Skeletal muscle tissue (tissue), 4 donors: ENCODE data around the gene CALM3. TPM values are rescaled to one million over a fixed set of nuclear protein-coding genes. Genes with fewer than 3 reads are reported as not detected.

Experiments used
- H3K27ac ChIP-seq: one replicate; pipeline ENCODE4 v1.7.0; 2013; ENCODE audit warnings: mild to moderate bottlenecking, low read depth, low read length, inconsistent platforms
- H3K27me3 ChIP-seq, 3 donors: one replicate each; pipeline ENCODE4 v1.7.0; 2013; ENCODE audit warnings: low read length in 3 of 3; ENCODE audit not compliant: control insufficient read depth in 3 of 3, insufficient read depth in 3 of 3
- H3K36me3 ChIP-seq, 3 donors: one replicate each; pipeline ENCODE4 v1.7.0; 2013; ENCODE audit warnings: low read length in 3 of 3; ENCODE audit not compliant: control insufficient read depth in 3 of 3, insufficient read depth in 3 of 3
- H3K4me1 ChIP-seq, 3 donors: one replicate each; pipeline ENCODE4 v1.7.0; 2013; ENCODE audit warnings: low read length in 3 of 3, mild to moderate bottlenecking in 3 of 3; ENCODE audit not compliant: control insufficient read depth in 3 of 3, insufficient read depth in 3 of 3
- H3K4me3 ChIP-seq, 3 donors: one replicate each; pipeline ENCODE4 v1.7.0; 2013; ENCODE audit warnings: low read length in 3 of 3
- H3K9ac ChIP-seq, 3 donors: one replicate each; pipeline ENCODE4 v1.7.0; 2013; ENCODE audit warnings: low read length in 3 of 3, mild to moderate bottlenecking in 3 of 3, moderate library complexity in 2 of 3, low read depth in 1 of 3
- H3K9me3 ChIP-seq, 3 donors: one replicate each; pipeline ENCODE4 v1.7.0; 2013; ENCODE audit warnings: low read length in 3 of 3; ENCODE audit not compliant: control insufficient read depth in 3 of 3
- total RNA-seq: library from RNA; depleted of rRNA; stranded (reverse); fragments of >200 nt; gene quantifications from one replicate; pipeline ENCODE4 v1.2.3, GENCODE V29; 2014
- donor health status: Osteomylitis.

Gene CALM3
- total RNA-seq, 1 donor from 2014 or later, result 55.3 TPM

GRCh38 chr19:46610851-46611770 lies 10.0 kb downstream of the CALM3 start:
- peaks cover 40 to 44% (median 43%) of the 10 kb centered on the region in 3 donors for H3K36me3 ChIP-seq
- H3K4me1 ChIP-seq, result peaks cover 3 to 9% (median 6%) of the 10 kb centered on the region in 3 donors
- no peaks in the 10 kb centered on the region for H3K9me3 ChIP-seq
- H3K27me3 ChIP-seq, result no peaks in the 10 kb centered on the region
- H3K27ac ChIP-seq, result no peak overlapping the region
- H3K4me3 ChIP-seq, result no peak overlapping the region
- H3K9ac ChIP-seq, result peak overlapping the region in 1 of 3 donors; percentile 8

DNA sequence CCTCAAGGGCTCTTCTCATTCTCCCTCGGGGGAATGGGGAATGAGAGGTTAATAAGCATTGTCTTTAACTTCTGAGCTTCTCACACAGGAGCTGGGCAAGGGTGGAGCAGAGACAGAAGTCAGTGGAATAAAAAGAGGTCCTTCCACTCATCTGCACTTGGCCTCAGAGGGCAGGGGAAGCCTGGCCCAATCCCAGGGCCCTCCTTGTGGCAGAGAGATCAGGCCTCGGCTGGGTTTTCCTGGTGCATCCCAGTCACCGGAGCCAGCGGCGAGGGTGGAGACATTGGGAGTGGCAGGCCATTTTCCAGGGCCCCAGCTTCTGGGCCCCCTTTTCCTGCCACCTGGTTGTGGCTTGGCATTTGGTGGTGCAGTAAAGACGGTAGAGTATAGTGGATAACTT lies 10.6 kb downstream of the CALM3 start:
- Histone ChIP-seq H3K4me3 (no peak overlapping the region), H3K9me3 (no peaks in the 10 kb centered on the region), H3K27ac (no peak overlapping the region), H3K36me3 (peaks cover 33 to 37% (median 37%) of the 10 kb centered on the region in 3 donors), H3K27me3 (no peaks in the 10 kb centered on the region), H3K4me1 (peaks cover 7 to 11% (median 9%) of the 10 kb centered on the region in 3 donors), H3K9ac (peak overlapping the region in 1 of 3 donors; percentile 25)

- Histone ChIP-seq H3K9ac (no peak overlapping the region), H3K36me3 (peaks cover 16 to 19% (median 19%) of the 10 kb centered on the region in 3 donors), H3K27ac (no peak overlapping the region), H3K4me1 (peaks cover 14 to 15% (median 15%) of the 10 kb centered on the region in 3 donors), H3K4me3 (no peak overlapping the region), H3K9me3 (no peaks in the 10 kb centered on the region), H3K27me3 (no peaks in the 10 kb centered on the region)
Observed at GRCh38 chr19:46613525-46613924, 12.4 kb downstream of the CALM3 start.

DNA sequence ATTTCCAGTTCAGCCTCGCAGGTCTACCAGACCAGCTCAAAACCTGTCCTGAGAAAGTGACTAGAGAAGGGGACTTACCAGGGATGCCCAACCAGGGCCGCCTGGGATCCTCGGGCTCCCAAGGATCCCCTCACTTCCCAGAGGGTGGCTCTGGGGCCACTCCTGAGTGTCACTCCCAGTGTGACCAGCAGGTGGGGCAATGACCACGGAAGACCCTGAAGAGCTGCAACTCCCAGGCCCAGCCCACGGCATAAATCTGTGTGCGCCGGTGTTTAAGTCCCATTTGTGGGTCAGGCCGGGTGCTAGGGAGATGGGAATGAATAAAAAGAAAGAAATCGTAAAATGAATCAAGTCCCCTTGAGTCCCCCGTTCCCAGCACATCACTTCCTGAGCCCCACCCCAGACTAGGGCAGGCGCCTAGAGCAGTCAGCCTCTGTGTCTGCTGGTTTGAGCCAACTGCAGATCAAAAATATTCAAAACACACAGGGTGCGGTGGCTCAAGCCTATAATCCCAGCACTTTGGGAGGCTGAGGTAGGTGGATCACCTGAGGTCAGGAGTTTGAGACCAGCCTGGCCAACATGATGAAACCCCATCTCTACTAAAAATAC lies 13.1 kb downstream of the CALM3 start:
- Histone ChIP-seq H3K9me3 (no peaks in the 10 kb centered on the region), H3K27ac (no peak overlapping the region), H3K4me1 (peaks cover 18 to 21% (median 19%) of the 10 kb centered on the region in 3 donors)

DNA sequence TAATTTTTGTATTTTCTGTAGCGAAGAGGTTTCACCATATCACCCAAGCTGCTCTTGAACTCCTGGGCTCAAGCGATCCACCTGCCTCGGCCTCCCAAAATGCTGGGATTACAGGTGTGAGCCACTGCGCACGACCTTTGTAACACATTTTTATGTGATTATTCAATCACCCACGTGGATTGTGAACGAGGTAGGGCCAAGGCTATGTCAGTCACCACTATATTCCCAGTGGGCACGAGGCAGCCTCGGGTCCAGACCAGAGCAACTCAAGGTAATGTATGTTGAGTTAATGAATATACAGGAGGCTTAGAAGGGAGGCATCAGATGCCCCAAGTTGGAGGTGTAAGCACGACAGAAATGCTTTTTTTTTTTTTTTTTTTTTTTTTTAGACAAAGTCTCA lies 14.8 kb downstream of the CALM3 start:
- no peaks in the 10 kb centered on the region for H3K27me3 ChIP-seq
- no peak overlapping the region for H3K4me3 ChIP-seq
- no peak overlapping the region for H3K9ac ChIP-seq
- no peaks in the 10 kb centered on the region for H3K36me3 ChIP-seq
- peaks cover 26 to 34% (median 31%) of the 10 kb centered on the region in 3 donors for H3K4me1 ChIP-seq
- H3K27ac ChIP-seq, result no peak overlapping the region
- H3K9me3 ChIP-seq, result no peaks in the 10 kb centered on the region

More for the DNA sequence above, 13.1 kb downstream of the CALM3 start:
- peaks cover 9 to 12% (median 12%) of the 10 kb centered on the region in 3 donors for H3K36me3 ChIP-seq
- peak overlapping the region in 2 of 3 donors; percentile 14 to 51 for H3K9ac ChIP-seq
- H3K4me3 ChIP-seq, result no peak overlapping the region
- no peaks in the 10 kb centered on the region for H3K27me3 ChIP-seq

DNA sequence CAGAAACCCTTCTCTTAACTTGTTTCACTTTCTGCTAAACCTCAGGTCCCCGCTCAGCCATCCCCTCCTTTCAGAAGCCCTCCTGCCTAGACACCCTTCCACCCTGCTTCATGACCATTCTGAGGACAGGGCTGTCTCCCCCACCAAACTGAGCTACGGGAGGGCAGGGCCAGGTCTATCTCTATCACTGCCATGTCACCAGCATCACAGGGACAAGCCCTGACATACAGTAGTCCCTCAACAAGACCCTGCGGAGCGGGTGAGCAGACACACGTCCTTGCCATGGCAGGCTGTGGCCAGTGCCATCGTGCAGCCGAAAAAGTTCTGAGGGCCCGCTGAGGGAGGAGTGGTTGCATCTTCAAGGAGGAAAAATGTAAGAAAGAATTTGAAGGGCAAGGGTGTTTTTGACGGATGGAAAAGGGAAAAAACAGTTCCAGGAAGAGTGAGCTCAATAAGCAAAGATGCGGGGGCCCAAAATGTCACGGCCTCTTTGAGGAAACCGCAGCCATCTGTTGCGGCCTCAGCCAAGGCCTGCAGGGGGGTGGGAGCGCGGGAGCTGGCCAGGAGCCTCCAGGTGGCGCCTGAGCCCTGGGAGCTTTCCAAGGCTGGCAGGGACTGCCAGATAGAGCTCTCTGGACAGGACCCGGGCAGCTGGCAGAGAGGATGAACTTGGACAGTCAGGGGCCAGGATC lies 15.6 kb downstream of the CALM3 start:
- H3K36me3 ChIP-seq, result no peaks in the 10 kb centered on the region
- no peak overlapping the region for H3K4me3 ChIP-seq
- no peaks in the 10 kb centered on the region for H3K9me3 ChIP-seq
- peak overlapping the region in 2 of 3 donors; percentile 25 to 46 for H3K9ac ChIP-seq
- H3K27ac ChIP-seq, result no peak overlapping the region
- no peaks in the 10 kb centered on the region for H3K27me3 ChIP-seq
- peaks cover 32 to 40% (median 38%) of the 10 kb centered on the region in 3 donors for H3K4me1 ChIP-seq

- Histone ChIP-seq H3K9me3 (no peaks in the 10 kb centered on the region), H3K4me1 (peaks cover 32 to 41% (median 40%) of the 10 kb centered on the region in 3 donors), H3K27me3 (no peaks in the 10 kb centered on the region), H3K27ac (no peak overlapping the region), H3K36me3 (no peaks in the 10 kb centered on the region), H3K9ac (no peak overlapping the region), H3K4me3 (no peak overlapping the region)
Observed at GRCh38 chr19:46617601-46618000, 16.5 kb downstream of the CALM3 start.

DNA sequence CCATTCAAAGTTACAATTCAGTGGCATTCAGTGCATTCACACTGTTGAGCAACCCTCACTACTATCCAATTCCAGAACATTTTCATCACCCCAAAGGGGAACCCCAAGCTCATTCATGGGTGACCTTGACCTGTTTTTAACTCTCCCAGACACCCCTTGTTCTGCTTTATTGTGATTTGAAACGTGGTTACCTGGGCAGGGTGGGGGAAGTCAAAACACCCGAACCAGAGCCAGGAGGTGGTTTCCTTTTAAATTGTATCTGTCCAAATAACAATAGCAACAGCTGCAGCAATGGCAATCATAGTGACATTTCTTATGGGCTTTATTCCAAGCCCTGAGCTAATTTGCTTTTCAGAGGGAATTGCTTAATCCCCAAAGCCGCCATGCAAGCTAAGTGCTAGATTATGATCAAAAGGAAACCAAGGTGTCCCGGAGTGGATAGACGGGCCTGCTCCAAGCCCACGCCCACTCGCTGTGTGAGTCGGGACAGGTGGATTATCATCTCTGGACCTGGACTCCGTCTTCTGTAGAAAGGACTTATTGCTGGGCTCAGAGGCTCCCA lies 17.6 kb downstream of the CALM3 start:
- Histone ChIP-seq H3K4me3 (no peak overlapping the region), H3K9ac (peak overlapping the region in 1 of 3 donors; percentile 33), H3K27ac (peak overlapping the region; percentile 34), H3K27me3 (peaks cover 0 to under 1% (median 0%) of the 10 kb centered on the region in 3 donors), H3K4me1 (peaks cover 32 to 46% (median 45%) of the 10 kb centered on the region in 3 donors), H3K36me3 (no peaks in the 10 kb centered on the region), H3K9me3 (no peaks in the 10 kb centered on the region)

DNA sequence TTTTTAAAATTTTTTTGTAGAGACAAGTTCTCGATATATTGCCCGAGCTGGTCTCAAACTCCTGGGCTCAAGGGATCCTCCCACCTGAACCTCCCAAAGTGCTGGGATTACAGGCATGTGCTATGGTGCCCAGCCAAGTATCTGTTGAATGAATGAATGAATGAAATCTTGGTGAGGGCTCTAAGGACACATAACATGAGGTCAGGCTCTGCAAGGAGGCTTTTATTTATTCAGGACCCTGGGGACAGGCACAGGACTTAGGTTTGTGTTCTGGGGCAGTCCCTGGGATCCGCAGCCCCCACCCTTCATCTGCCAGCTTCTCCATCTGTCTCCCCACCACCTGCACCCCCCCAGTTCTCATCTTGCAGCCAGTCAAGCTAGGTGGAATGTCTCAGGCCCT lies 19.1 kb downstream of the CALM3 start:
- H3K4me3 ChIP-seq, result no peak overlapping the region
- H3K27me3 ChIP-seq, result peaks cover 0 to 3% (median 0%) of the 10 kb centered on the region in 3 donors
- peaks cover 33 to 54% (median 44%) of the 10 kb centered on the region in 3 donors for H3K4me1 ChIP-seq
- no peaks in the 10 kb centered on the region for H3K36me3 ChIP-seq
- H3K9ac ChIP-seq, result peak overlapping the region in 1 of 3 donors; percentile 14
- no peaks in the 10 kb centered on the region for H3K9me3 ChIP-seq
- H3K27ac ChIP-seq, result peak overlapping the region; percentile 40
